ENCODE measurements around the gene KCNH3. TPM values are rescaled to one million over a fixed set of nuclear protein-coding genes. Genes with fewer than 3 reads are reported as not detected.

Gene KCNH3
- total RNA-seq, 2 experiments from 2014 or later = 8.0 to 9.1 TPM

- CTCF ChIA-PET = interaction anchor here (0.8 to 2.1 kb wide), 3 partner anchors 9 to 202 kb away, joined by 3 to 6 read pairs (median 3); partner anchors contain the start of gene DNAJC22
- POLR2A ChIA-PET = interaction anchor here (0.9 to 3.0 kb wide), 4 partner anchors 11 to 183 kb away, joined by 3 to 17 read pairs (median 10); partner anchors contain the start of gene SPATS2
- Mint-ChIP-seq H3K4me1 (ENCODE audit: low read depth) (peaks cover 24% of the 10 kb centered on the region), H3K27ac (peak overlapping the region; percentile 84), H3K4me3 (peak overlapping the region; percentile 78), H3K9me3 (no peaks in the 10 kb centered on the region), H3K36me3 (ENCODE audit: low read depth) (peaks cover 10% of the 10 kb centered on the region), H3K27me3 (no peaks in the 10 kb centered on the region)
- peak; percentile 57 for TF ChIP-seq CTCF (IDR thresholded peaks at IDR 0.05)
- intact Hi-C loops (cut with micrococcal nuclease) = no loop called here
- peak; percentile 53 for ATAC-seq
- peak; percentile 54 for DNase-seq
Observed at GRCh38 chr12:49548822-49549648, 10.2 kb downstream of the KCNH3 start.

- CTCF ChIA-PET = interaction anchor here (0.7 to 4.8 kb wide), 9 partner anchors 14 to 208 kb away, joined by 3 to 42 read pairs (median 4); partner anchors contain the start of genes DNAJC22 and PRPF40B
- DNase-seq (no peak), ATAC-seq (no peak)
- H3K27me3 Mint-ChIP-seq = no peaks in the 10 kb centered on the region
- H3K27ac Mint-ChIP-seq = no peak overlapping the region
- POLR2A ChIA-PET = interaction anchor here (0.9 to 3.0 kb wide), 6 partner anchors 10 to 184 kb away, joined by 3 to 17 read pairs (median 6); partner anchors contain the start of genes KCNH3 and SPATS2
- intact Hi-C loops (cut with micrococcal nuclease) = no loop called here
- H3K4me3 Mint-ChIP-seq = peak overlapping the region; percentile 78
- no peaks in the 10 kb centered on the region for H3K9me3 Mint-ChIP-seq
- peaks cover 10% of the 10 kb centered on the region for H3K36me3 Mint-ChIP-seq (ENCODE audit: low read depth)
- no peak for TF ChIP-seq CTCF (IDR thresholded peaks at IDR 0.05)
- peaks cover 19% of the 10 kb centered on the region for H3K4me1 Mint-ChIP-seq (ENCODE audit: low read depth)
Observed at GRCh38 chr12:49549735-49550692, 11.2 kb downstream of the KCNH3 start.

- Mint-ChIP-seq H3K27ac (no peak overlapping the region), H3K9me3 (no peaks in the 10 kb centered on the region), H3K4me3 (peak overlapping the region; percentile 78), H3K36me3 (ENCODE audit: low read depth) (peaks cover 10% of the 10 kb centered on the region), H3K4me1 (ENCODE audit: low read depth) (peaks cover 18% of the 10 kb centered on the region), H3K27me3 (no peaks in the 10 kb centered on the region)
- POLR2A ChIA-PET = interaction anchor here (1.0 to 3.0 kb wide), 5 partner anchors 10 to 184 kb away, joined by 3 to 17 read pairs (median 7); partner anchors contain the start of genes KCNH3 and SPATS2
- TF ChIP-seq CTCF (IDR thresholded peaks at IDR 0.05) = no peak
- CTCF ChIA-PET = interaction anchor here (0.8 to 4.8 kb wide), 8 partner anchors 13 to 209 kb away, joined by 3 to 42 read pairs (median 4); partner anchors contain the start of genes DNAJC22 and PRPF40B
- no peak for ATAC-seq
- intact Hi-C loops (cut with micrococcal nuclease) = no loop called here
- no peak for DNase-seq
Observed at GRCh38 chr12:49550693-49551252, 11.9 kb downstream of the KCNH3 start.

GRCh38 chr12:49552014-49552413 lies 13.2 kb downstream of the KCNH3 start:
- intact Hi-C loops (cut with micrococcal nuclease) = no loop called here
- ChIA-PET CTCF (interaction anchor here (1.2 to 4.8 kb wide), 4 partner anchors 9 to 194 kb away, joined by 3 to 42 read pairs (median 19); partner anchors contain the start of gene MCRS1), POLR2A (interaction anchor here (1.5 kb wide), 1 partner anchor 10 kb away, joined by 4 read pairs; no protein-coding TSS in a partner anchor)
- Mint-ChIP-seq H3K27ac (no peak overlapping the region), H3K36me3 (ENCODE audit: low read depth) (peaks cover 10% of the 10 kb centered on the region), H3K9me3 (no peaks in the 10 kb centered on the region), H3K27me3 (no peaks in the 10 kb centered on the region), H3K4me1 (ENCODE audit: low read depth) (peaks cover 17% of the 10 kb centered on the region), H3K4me3 (no peak overlapping the region)
- TF ChIP-seq CTCF (IDR thresholded peaks at IDR 0.05) = no peak
- ATAC-seq (no peak), DNase-seq (no peak)

Measured in activated CD8-positive, alpha-beta T cell treated with anti-CD3 and anti-CD28 coated beads for 36 hours (primary cell).